Stimulated activated naive CD8-positive, alpha-beta T cell treated with anti-CD3 and anti-CD28 coated beads, Interleukin-15, Interleukin-2, amounts not matched to agents 100 U/mL and 50 U/mL, for 24 hours (primary cell): ENCODE data around the gene NUDC.
"Not testable (repeated sequence)": the region's sequence is repeated elsewhere in the genome, so short reads cannot be mapped to it uniquely, and the experiment has no call there.

Experiments
- ATAC-seq: fragments of 150-1000 bp; cut with Tn5 transposase; one replicate; pipeline ENCODE4 v1.10.0; 2021
- DNase-seq: peaks from one replicate; pipeline ENCODE4 v3.0.0; 2021

NUDC gene

GRCh38 chr1:26989403-26990109, 68.0 kb downstream of the NUDC start:
- ATAC-seq, DNase-seq: not testable (repeated sequence)

- peak; percentile 7 for ATAC-seq
- DNase-seq, result peak; percentile 13
Observed at GRCh38 chr1:26991310-26992116, 70.0 kb downstream of the NUDC start.

GRCh38 chr1:26993237-26994019, 71.9 kb downstream of the NUDC start, which contains the start of gene TRNP1:
Gene TRNP1, plus strand, starts transcription at chr1:26993692. Its CDS starts 95 bp downstream, at chr1:26993787.
- ATAC-seq (peak; percentile 60), DNase-seq (peak; percentile 73)

- DNase-seq (peak; percentile 30), ATAC-seq (peak; percentile 4)
Observed at GRCh38 chr1:26994020-26994786, 72.7 kb downstream of the NUDC start.

- no peak for DNase-seq
- ATAC-seq, result no peak
Observed at GRCh38 chr1:26994787-26995517, 73.4 kb downstream of the NUDC start.

GRCh38 chr1:26996024-26996423, 74.5 kb downstream of the NUDC start:
- DNase-seq, result no peak
- ATAC-seq, result no peak
